A375 (cell line): ENCODE data around the gene RACGAP1. TPM values are rescaled to one million over a fixed set of nuclear protein-coding genes. Genes with fewer than 3 reads are reported as not detected.

ENCODE experiments used
- total RNA-seq: library from RNA; depleted of rRNA; stranded (reverse); fragments of >200 nt; shearing (Covaris generic); gene quantifications from 2 replicates; pipeline ENCODE4 v1.2.3, GENCODE V29; 2014; rRNA removed

The RACGAP1 gene
- total RNA-seq, result 77.8 and 85.3 TPM in 2 replicates

DNA sequence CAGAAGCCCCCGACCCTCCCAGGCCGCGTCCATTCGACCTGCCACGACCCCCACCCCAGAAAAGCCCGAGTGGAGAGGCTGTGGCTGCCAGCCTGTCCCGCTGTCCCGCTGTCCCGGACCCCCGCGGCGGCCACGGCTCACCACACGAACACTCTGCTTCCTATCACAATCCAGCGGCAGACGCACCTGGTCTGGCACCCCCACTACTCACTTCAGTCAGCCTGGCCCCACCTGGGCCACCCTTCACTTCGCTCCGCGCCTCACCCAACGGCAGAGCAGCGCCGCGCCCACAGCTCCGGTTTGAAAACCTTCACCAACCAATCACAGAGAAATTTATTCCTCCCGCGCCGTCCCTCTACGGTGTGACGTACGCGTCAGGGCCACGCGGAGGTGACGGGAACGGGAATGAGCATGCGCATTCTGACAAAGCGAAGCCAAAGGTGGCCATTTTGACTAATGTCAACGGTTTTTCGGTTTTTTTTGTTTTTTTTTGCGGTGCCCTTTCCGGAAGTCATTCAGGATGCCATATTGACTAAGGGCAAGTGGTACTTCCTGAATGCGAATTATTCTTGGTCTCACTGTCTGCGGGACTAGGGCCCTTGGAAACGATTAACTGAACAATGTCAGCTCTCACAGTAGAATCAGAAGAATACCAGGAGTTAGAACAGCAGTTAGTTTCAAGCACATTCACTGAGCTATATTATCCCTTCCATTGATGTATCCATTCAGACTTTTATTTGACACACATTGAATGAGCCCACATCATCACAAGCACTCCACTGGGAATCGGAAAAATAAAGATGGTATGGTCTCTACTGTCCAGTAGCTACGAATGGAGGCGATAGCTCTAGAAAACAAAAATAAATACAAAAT, at the start of gene RACGAP1:
Gene RACGAP1, minus strand, starts transcription at position 308 of the 873 bp plus-strand sequence. CDS start 8,779 bp downstream, outside the sequence.

DNA sequence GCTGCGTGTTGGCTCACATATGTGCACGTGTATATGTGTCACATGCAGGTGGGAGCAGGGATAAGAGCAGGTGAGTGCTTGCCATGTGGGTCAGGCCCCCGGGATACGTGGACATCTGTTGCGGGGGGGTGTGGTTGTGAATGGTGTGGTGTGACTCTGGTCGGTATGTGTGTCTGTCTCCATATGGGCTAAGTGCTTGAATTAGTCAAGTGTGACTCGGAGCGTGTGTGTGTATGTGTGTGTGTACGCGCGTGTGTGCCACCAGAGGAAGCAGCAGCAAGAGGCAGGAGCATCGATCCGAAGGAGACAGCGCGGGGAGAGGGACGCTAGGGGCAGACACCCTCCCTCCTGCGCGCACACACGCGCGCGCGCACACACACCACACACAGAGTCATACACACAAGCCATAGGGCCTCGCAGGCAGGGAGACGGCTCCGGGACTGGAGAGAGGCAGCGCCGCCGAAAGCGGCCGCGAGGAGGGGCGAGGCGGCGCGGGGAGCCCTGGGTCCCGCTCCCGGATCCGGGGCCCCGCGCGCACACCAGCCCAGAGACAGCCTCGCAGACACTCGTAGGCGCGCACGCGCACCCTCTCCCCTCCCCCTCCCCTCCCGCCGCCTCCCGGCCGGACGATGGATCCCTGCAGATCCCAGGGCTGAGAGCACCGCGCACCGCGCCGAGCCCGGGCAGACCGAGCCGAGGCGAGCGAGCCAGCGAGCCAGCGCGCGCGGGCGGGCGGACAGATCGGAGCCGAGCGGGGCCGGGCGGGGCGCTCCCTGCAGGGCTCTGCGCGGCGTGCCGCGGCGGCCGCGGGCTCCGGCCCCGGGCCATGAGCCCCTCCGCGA, 31.9 kb upstream of the RACGAP1 start, which contains the start of gene ASIC1:
Gene ASIC1, plus strand, starts transcription at position 597 of the 842 bp plus-strand sequence. CDS start 1,171 bp downstream, outside the sequence.

GRCh38 chr12:49972641-49973360, 52.5 kb downstream of the RACGAP1 start, which contains the start of gene AQP6:
Gene AQP6 (plus strand): TSS chr12:49972947. CDS start chr12:49973174, 227 bp downstream.

GRCh38 chr12:49961111-49961922, 64.0 kb downstream of the RACGAP1 start, which contains the start of gene AQP5:
Gene AQP5 (plus strand): TSS chr12:49961872. CDS start chr12:49962018, 146 bp downstream.

GRCh38 chr12:49950273-49951251, 74.7 kb downstream of the RACGAP1 start, which contains the start of gene AQP2:
Gene AQP2 (plus strand): TSS chr12:49950737. CDS start chr12:49950831, 94 bp downstream.

Other genes starting within 250 kb of the RACGAP1 start
- 26.8 and 29.4 TPM in 2 replicates for gene NCKAP5L, start 197.1 kb downstream of the RACGAP1 start, total RNA-seq
- 3.9 and 4.1 TPM in 2 replicates for gene BCDIN3D, start 182.4 kb downstream of the RACGAP1 start, total RNA-seq
- 1.3 and 2.4 TPM in 2 replicates for gene FAIM2, start 121.6 kb downstream of the RACGAP1 start, total RNA-seq
- gene AQP2, start 74.8 kb downstream of the RACGAP1 start, total RNA-seq, result not detected in 2 replicates
- 0.49 and 0.69 TPM in 2 replicates for gene AQP5, start 63.6 kb downstream of the RACGAP1 start, total RNA-seq
- gene AQP6, start 52.5 kb downstream of the RACGAP1 start, total RNA-seq, result 0.26 and 0.88 TPM in 2 replicates
- gene ASIC1, start 32.1 kb upstream of the RACGAP1 start, total RNA-seq, result 5.9 and 7.6 TPM in 2 replicates
- gene SMARCD1, start 59.8 kb upstream of the RACGAP1 start, total RNA-seq, result 154 and 178 TPM in 2 replicates
- gene GPD1, start 78.5 kb upstream of the RACGAP1 start, total RNA-seq, result 0.53 and 1.0 TPM in 2 replicates
- 60.2 and 74.1 TPM in 2 replicates for gene COX14, start 86.7 kb upstream of the RACGAP1 start, total RNA-seq
- gene CERS5, start 141.9 kb upstream of the RACGAP1 start, total RNA-seq, result 25.1 and 25.7 TPM in 2 replicates